Breast epithelium (tissue), 4 donors: ENCODE measurements around the gene MROH7. TPM values are rescaled to one million over a fixed set of nuclear protein-coding genes. Genes with fewer than 3 reads are reported as not detected.

ENCODE experiments used
- DNase-seq, 2 donors: peaks; one replicate each; pipeline ENCODE4 v3.0.0-alpha.2; 2019; ENCODE audit warnings: low spot score in 2 of 2
- H3K27ac ChIP-seq, 2 donors: fragments of 200-600 bp; sonication (generic) in 1 of 2; one replicate each; pipeline ENCODE4 v1.5.1; 2016 to 2019; ENCODE audit warnings: mild to moderate bottlenecking in 1 of 2
- H3K27me3 ChIP-seq, 2 donors: fragments of 200-600 bp; sonication (generic) in 1 of 2; one replicate each; pipeline versions ENCODE4 v1.5.1 to v1.6.0; 2017 to 2019; ENCODE audit warnings: control low read depth in 1 of 2, mild to moderate bottlenecking in 1 of 2
- H3K36me3 ChIP-seq: fragments of 200-600 bp; one replicate; pipeline ENCODE4 v1.5.1; 2019
- H3K4me1 ChIP-seq, 2 donors: fragments of 200-600 bp; sonication (generic); one replicate each; pipeline ENCODE4 v1.5.1; 2016 to 2019; ENCODE audit warnings: control low read depth in 1 of 2
- H3K4me3 ChIP-seq, 3 donors: fragments of 200-600 bp; sonication (generic); 1 replicate in 2 of 3; 2 replicates in 1 of 3; pipeline ENCODE4 v1.5.1; 2016 to 2019; ENCODE audit warnings: mild to moderate bottlenecking in 3 of 3, moderate library complexity in 2 of 3
- H3K9me3 ChIP-seq, 2 donors: fragments of 200-600 bp; sonication (generic) in 1 of 2; one replicate each; pipeline ENCODE4 v1.5.1; 2016 to 2019; ENCODE audit warnings: control low read depth in 1 of 2
- CTCF ChIP-seq, 3 donors: fragments of 450-650 bp; IDR thresholded peaks; one replicate each; pipeline ENCODE4 v1.5.1; 2016 to 2017; ENCODE audit warnings: antibody characterized with exemption in 3 of 3, mild to moderate bottlenecking in 3 of 3, moderate library complexity in 3 of 3
- POLR2A ChIP-seq: fragments of 450-650 bp; IDR thresholded peaks from one replicate; pipeline ENCODE4 v1.6.1; 2016; ENCODE audit warnings: antibody characterized with exemption, mild to moderate bottlenecking, moderate library complexity
- POLR2AphosphoS5 ChIP-seq, 3 donors: sonication (generic); formaldehyde crosslinking; IDR thresholded peaks; one replicate each; pipeline ENCODE4 v1.6.1; 2017; ENCODE audit warnings: antibody characterized with exemption in 3 of 3
- intact Hi-C: fragments of 100-400 bp; cut with DNase I; formaldehyde crosslinking; loops from one replicate; pipeline ENCODE4 v1.15.1; 2023; ENCODE audit warnings: low total_unique reads
- total RNA-seq, 3 donors: library from RNA; depleted of rRNA; stranded (reverse); fragments of >200 nt; gene quantifications; one replicate each; pipeline ENCODE4 v1.1.0, GENCODE V29; 2016

The MROH7 gene
- total RNA-seq, 3 donors from 2014 or later: 0.66 to 5.3 (median 0.80) TPM

GRCh38 chr1:54643736-54644135 lies 2.1 kb downstream of the MROH7 start:
- Histone ChIP-seq H3K9me3 (peaks cover 5 to 9% of the 10 kb centered on the region in 2 donors), H3K27me3 (no peaks in the 10 kb centered on the region), H3K4me1 (no peaks in the 10 kb centered on the region), H3K27ac (no peak overlapping the region), H3K4me3 (no peak overlapping the region), H3K36me3 (no peaks in the 10 kb centered on the region)
- intact Hi-C loops: no loop called here
- no peak for DNase-seq
- TF ChIP-seq CTCF (IDR thresholded peaks at IDR 0.05) (no peak), POLR2AphosphoS5 (IDR thresholded peaks at IDR 0.05) (no peak), POLR2A (no peak)

- TF ChIP-seq POLR2A (no peak), CTCF (IDR thresholded peaks at IDR 0.05) (no peak), POLR2AphosphoS5 (IDR thresholded peaks at IDR 0.05) (no peak)
- intact Hi-C loops: no loop called here
- Histone ChIP-seq H3K27ac (no peak overlapping the region), H3K36me3 (no peaks in the 10 kb centered on the region), H3K4me1 (no peaks in the 10 kb centered on the region), H3K9me3 (peaks cover 5 to 9% of the 10 kb centered on the region in 2 donors), H3K27me3 (no peaks in the 10 kb centered on the region), H3K4me3 (no peak overlapping the region)
- no peak for DNase-seq
These were observed 4.5 kb downstream of the MROH7 start for GRCh38 chr1:54645806-54646676.

GRCh38 chr1:54649130-54649898 lies 7.7 kb downstream of the MROH7 start:
- H3K27me3 ChIP-seq: no peaks in the 10 kb centered on the region
- TF ChIP-seq POLR2A: no peak
- TF ChIP-seq POLR2AphosphoS5 (IDR thresholded peaks at IDR 0.05): no peak
- intact Hi-C loops: no loop called here
- H3K4me3 ChIP-seq: no peak overlapping the region
- no peaks in the 10 kb centered on the region for H3K36me3 ChIP-seq
- no peak for DNase-seq
- H3K4me1 ChIP-seq: no peaks in the 10 kb centered on the region
- H3K27ac ChIP-seq: no peak overlapping the region
- H3K9me3 ChIP-seq: no peaks in the 10 kb centered on the region

GRCh38 chr1:54649921-54650320 lies 8.3 kb downstream of the MROH7 start:
- DNase-seq: no peak
- intact Hi-C loops: no loop called here
- Histone ChIP-seq H3K9me3 (no peaks in the 10 kb centered on the region), H3K27ac (no peak overlapping the region), H3K27me3 (no peaks in the 10 kb centered on the region), H3K36me3 (no peaks in the 10 kb centered on the region), H3K4me3 (no peak overlapping the region), H3K4me1 (no peaks in the 10 kb centered on the region)
- TF ChIP-seq POLR2A: no peak
- TF ChIP-seq CTCF (IDR thresholded peaks at IDR 0.05): no peak
- no peak for TF ChIP-seq POLR2AphosphoS5 (IDR thresholded peaks at IDR 0.05)

GRCh38 chr1:54650417-54650816 lies 8.8 kb downstream of the MROH7 start:
- H3K4me1 ChIP-seq: no peaks in the 10 kb centered on the region
- intact Hi-C loops: no loop called here
- H3K27ac ChIP-seq: no peak overlapping the region
- H3K9me3 ChIP-seq: no peaks in the 10 kb centered on the region
- no peak overlapping the region for H3K4me3 ChIP-seq
- no peaks in the 10 kb centered on the region for H3K27me3 ChIP-seq
- no peak for DNase-seq
- no peak for TF ChIP-seq POLR2AphosphoS5 (IDR thresholded peaks at IDR 0.05)
- TF ChIP-seq CTCF (IDR thresholded peaks at IDR 0.05): no peak
- no peaks in the 10 kb centered on the region for H3K36me3 ChIP-seq
